ENCODE data around the gene AP5B1.

GRCh38 chr11:65741185-65741584 is 39.6 kb downstream of the AP5B1 start:
- TF ChIP-seq RFX5 (IDR thresholded peaks at IDR 0.05; ENCODE audit: borderline replicate concordance, low read depth, low read length) (no peak), CEBPB (IDR thresholded peaks at IDR 0.05; ENCODE audit: low read depth, low read length) (no peak), GTF2F1 (IDR thresholded peaks at IDR 0.05; ENCODE audit: borderline replicate concordance, low read depth, low read length) (no peak), GABPA (IDR thresholded peaks at IDR 0.05; ENCODE audit: borderline replicate concordance, insufficient read depth, low read length) (no peak), KDM1A (IDR thresholded peaks at IDR 0.05; ENCODE audit: borderline replicate concordance, low read length) (no peak), TCF12 (IDR thresholded peaks at IDR 0.05; ENCODE audit: low read depth, low read length) (no peak)
- TF ChIP-seq, protein P1, sequence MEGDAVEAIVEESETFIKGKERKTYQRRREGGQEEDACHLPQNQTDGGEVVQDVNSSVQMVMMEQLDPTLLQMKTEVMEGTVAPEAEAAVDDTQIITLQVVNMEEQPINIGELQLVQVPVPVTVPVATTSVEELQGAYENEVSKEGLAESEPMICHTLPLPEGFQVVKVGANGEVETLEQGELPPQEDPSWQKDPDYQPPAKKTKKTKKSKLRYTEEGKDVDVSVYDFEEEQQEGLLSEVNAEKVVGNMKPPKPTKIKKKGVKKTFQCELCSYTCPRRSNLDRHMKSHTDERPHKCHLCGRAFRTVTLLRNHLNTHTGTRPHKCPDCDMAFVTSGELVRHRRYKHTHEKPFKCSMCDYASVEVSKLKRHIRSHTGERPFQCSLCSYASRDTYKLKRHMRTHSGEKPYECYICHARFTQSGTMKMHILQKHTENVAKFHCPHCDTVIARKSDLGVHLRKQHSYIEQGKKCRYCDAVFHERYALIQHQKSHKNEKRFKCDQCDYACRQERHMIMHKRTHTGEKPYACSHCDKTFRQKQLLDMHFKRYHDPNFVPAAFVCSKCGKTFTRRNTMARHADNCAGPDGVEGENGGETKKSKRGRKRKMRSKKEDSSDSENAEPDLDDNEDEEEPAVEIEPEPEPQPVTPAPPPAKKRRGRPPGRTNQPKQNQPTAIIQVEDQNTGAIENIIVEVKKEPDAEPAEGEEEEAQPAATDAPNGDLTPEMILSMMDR (IDR thresholded peaks at IDR 0.05; ENCODE audit: control extremely low read depth in 1 of 3, insufficient read depth in 1 of 3, low read depth in 1 of 3, low read length in 3 of 3), result no peak
